ENCODE data around the gene MAGI2.
"Not testable (repeated sequence)": the region's sequence is repeated elsewhere in the genome, so short reads cannot be mapped to it uniquely, and the experiment has no call there.

Gene MAGI2

GRCh38 chr7:78264105-78264504 is 1189.4 kb downstream of the MAGI2 start:
- Mint-ChIP-seq H3K36me3 (ENCODE audit: low read depth) (no peaks in the 10 kb centered on the region), H3K9me3 (no peaks in the 10 kb centered on the region), H3K4me1 (ENCODE audit: low read depth) (no peaks in the 10 kb centered on the region), H3K27me3 (peaks cover 2% of the 10 kb centered on the region), H3K4me3 (no peak overlapping the region), H3K27ac (no peak overlapping the region)
- no peak for DNase-seq

GRCh38 chr7:78261739-78262138 is 1191.7 kb downstream of the MAGI2 start:
- Mint-ChIP-seq H3K36me3 (ENCODE audit: low read depth) (no peaks in the 10 kb centered on the region), H3K4me1 (ENCODE audit: low read depth) (no peaks in the 10 kb centered on the region), H3K27me3 (peaks cover 2% of the 10 kb centered on the region), H3K4me3 (no peak overlapping the region), H3K9me3 (no peaks in the 10 kb centered on the region), H3K27ac (no peak overlapping the region)
- no peak for DNase-seq

DNA sequence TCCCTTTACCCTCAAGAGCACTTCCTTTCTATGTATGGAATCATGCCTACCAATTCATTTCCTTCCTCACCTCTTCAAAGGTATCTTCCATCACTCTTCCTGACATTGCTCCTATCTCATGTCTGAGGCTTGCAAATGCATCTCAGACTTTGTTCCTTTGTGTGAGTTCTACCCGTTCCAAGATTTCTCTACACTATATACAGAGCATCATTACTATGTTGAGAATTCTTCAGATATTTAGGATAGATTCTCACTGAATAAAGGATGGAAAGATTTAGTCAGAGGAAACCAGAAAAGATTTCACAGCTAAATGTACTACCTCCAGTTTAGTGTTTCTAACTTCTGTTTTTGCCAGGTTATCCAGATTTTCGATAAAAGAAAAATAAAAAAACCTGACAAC is 1192.2 kb downstream of the MAGI2 start:
- Mint-ChIP-seq H3K27me3 (peaks cover 2% of the 10 kb centered on the region), H3K4me1 (ENCODE audit: low read depth) (no peaks in the 10 kb centered on the region), H3K27ac (no peak overlapping the region), H3K9me3 (no peaks in the 10 kb centered on the region), H3K4me3 (no peak overlapping the region), H3K36me3 (ENCODE audit: low read depth) (no peaks in the 10 kb centered on the region)
- DNase-seq = no peak

- no peaks in the 10 kb centered on the region for H3K4me1 Mint-ChIP-seq (ENCODE audit: low read depth)
- no peak overlapping the region for H3K27ac Mint-ChIP-seq
- no peak for DNase-seq
- no peaks in the 10 kb centered on the region for H3K27me3 Mint-ChIP-seq
- H3K36me3 Mint-ChIP-seq (ENCODE audit: low read depth) = no peaks in the 10 kb centered on the region
- H3K4me3 Mint-ChIP-seq = no peak overlapping the region
- no peaks in the 10 kb centered on the region for H3K9me3 Mint-ChIP-seq
Observed at GRCh38 chr7:78260826-78261225, 1192.6 kb downstream of the MAGI2 start.

DNA sequence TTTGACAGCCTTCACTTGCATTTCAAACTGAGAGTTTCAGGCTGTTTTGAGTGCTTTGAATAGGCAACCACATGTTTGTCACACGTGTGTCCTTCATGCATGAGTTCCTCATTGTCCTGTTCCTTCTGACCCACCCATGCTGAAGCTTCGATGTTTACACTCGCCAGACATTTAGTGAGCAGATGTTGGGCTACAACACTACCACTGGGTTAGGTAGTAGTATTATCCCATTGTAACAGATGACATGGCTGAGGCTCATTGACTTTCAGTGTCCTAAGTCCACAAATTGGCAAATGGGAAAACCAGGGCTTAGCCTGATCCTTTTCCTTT is 1198.8 kb downstream of the MAGI2 start:
- Mint-ChIP-seq H3K27ac (no peak overlapping the region), H3K36me3 (ENCODE audit: low read depth) (no peaks in the 10 kb centered on the region), H3K27me3 (no peaks in the 10 kb centered on the region), H3K4me3 (no peak overlapping the region), H3K4me1 (ENCODE audit: low read depth) (no peaks in the 10 kb centered on the region), H3K9me3 (no peaks in the 10 kb centered on the region)
- no peak for DNase-seq

- no peaks in the 10 kb centered on the region for H3K4me1 Mint-ChIP-seq (ENCODE audit: low read depth)
- no peaks in the 10 kb centered on the region for H3K9me3 Mint-ChIP-seq
- no peak overlapping the region for H3K4me3 Mint-ChIP-seq
- H3K36me3 Mint-ChIP-seq (ENCODE audit: low read depth) = no peaks in the 10 kb centered on the region
- no peak for DNase-seq
- H3K27ac Mint-ChIP-seq = no peak overlapping the region
- H3K27me3 Mint-ChIP-seq = no peaks in the 10 kb centered on the region
Observed at GRCh38 chr7:78253850-78254725, 1199.4 kb downstream of the MAGI2 start.

GRCh38 chr7:78248867-78249266 is 1204.6 kb downstream of the MAGI2 start:
- H3K4me1 Mint-ChIP-seq (ENCODE audit: low read depth) = no peaks in the 10 kb centered on the region
- H3K4me3 Mint-ChIP-seq = no peak overlapping the region
- no peaks in the 10 kb centered on the region for H3K27me3 Mint-ChIP-seq
- DNase-seq = no peak
- H3K9me3 Mint-ChIP-seq = peaks cover 14% of the 10 kb centered on the region
- no peaks in the 10 kb centered on the region for H3K36me3 Mint-ChIP-seq (ENCODE audit: low read depth)
- H3K27ac Mint-ChIP-seq = no peak overlapping the region

- H3K4me1 Mint-ChIP-seq (ENCODE audit: low read depth) = no peaks in the 10 kb centered on the region
- no peak overlapping the region for H3K4me3 Mint-ChIP-seq
- peaks cover 14% of the 10 kb centered on the region for H3K9me3 Mint-ChIP-seq
- no peaks in the 10 kb centered on the region for H3K27me3 Mint-ChIP-seq
- H3K36me3 Mint-ChIP-seq (ENCODE audit: low read depth) = no peaks in the 10 kb centered on the region
- DNase-seq = no peak
- no peak overlapping the region for H3K27ac Mint-ChIP-seq
Observed at GRCh38 chr7:78247910-78248689, 1205.4 kb downstream of the MAGI2 start.

DNA sequence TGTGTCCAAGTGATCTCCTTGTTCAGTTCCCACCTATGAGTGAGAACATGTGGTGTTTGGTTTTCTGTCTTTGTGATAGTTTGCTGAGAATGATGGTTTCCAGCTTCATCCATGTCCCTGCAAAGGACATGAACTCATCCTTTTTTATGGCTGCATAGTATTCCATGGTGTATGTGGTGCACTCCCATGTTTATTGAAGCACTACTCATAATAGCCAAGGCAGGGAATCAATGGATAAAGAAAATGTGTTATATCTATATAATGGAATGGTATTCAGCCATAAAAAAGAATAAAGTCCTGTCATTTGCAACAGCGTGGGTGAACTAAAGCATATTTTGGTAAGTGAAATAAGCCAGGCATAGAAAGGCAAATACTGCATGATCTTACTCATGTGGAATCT is 1213.3 kb downstream of the MAGI2 start:
- H3K27ac Mint-ChIP-seq = not testable (repeated sequence)

GRCh38 chr7:78234634-78235033 is 1218.8 kb downstream of the MAGI2 start:
- Mint-ChIP-seq H3K36me3 (ENCODE audit: low read depth) (no peaks in the 10 kb centered on the region), H3K4me1 (ENCODE audit: low read depth) (no peaks in the 10 kb centered on the region), H3K27me3 (peaks cover 2% of the 10 kb centered on the region), H3K9me3 (peaks cover 2% of the 10 kb centered on the region), H3K4me3 (no peak overlapping the region), H3K27ac (no peak overlapping the region)
- DNase-seq = no peak

More for the DNA sequence above, 1213.3 kb downstream of the MAGI2 start:
- H3K4me1 Mint-ChIP-seq (ENCODE audit: low read depth); DNase-seq; H3K36me3 Mint-ChIP-seq (ENCODE audit: low read depth); H3K27me3 Mint-ChIP-seq; H3K4me3 Mint-ChIP-seq; H3K9me3 Mint-ChIP-seq: not testable (repeated sequence)

DNA sequence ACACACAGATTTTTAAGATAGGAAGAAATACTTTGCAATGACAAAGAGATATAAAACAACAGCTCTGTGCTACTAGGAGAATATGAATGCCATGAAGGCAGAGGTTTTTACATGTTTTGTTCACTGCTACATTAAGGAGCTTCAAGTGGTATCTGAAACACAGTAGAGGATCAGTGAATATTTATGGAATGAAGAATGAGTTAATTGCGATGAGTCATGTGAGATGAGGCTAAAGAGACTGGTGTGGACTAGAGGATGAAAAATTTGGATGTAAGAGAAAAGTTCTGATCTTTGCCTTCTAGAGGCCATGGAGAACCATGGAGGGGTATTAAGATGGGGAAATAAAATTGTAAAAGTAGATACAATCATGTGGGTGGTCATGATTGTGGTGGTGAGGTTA is 1220.7 kb downstream of the MAGI2 start:
- Mint-ChIP-seq H3K4me1 (ENCODE audit: low read depth) (no peaks in the 10 kb centered on the region), H3K36me3 (ENCODE audit: low read depth) (no peaks in the 10 kb centered on the region), H3K27me3 (peaks cover 10% of the 10 kb centered on the region), H3K9me3 (peaks cover 2% of the 10 kb centered on the region), H3K27ac (no peak overlapping the region), H3K4me3 (no peak overlapping the region)
- no peak for DNase-seq

GRCh38 chr7:78226059-78226719 is 1227.3 kb downstream of the MAGI2 start:
- no peaks in the 10 kb centered on the region for H3K9me3 Mint-ChIP-seq
- H3K4me1 Mint-ChIP-seq (ENCODE audit: low read depth) = no peaks in the 10 kb centered on the region
- H3K36me3 Mint-ChIP-seq (ENCODE audit: low read depth) = no peaks in the 10 kb centered on the region
- no peak for DNase-seq
- H3K27me3 Mint-ChIP-seq = peaks cover 10% of the 10 kb centered on the region
- H3K4me3 Mint-ChIP-seq = no peak overlapping the region
- H3K27ac Mint-ChIP-seq = no peak overlapping the region

GRCh38 chr7:78225534-78225933 is 1227.9 kb downstream of the MAGI2 start:
- Mint-ChIP-seq H3K27me3 (peaks cover 10% of the 10 kb centered on the region), H3K9me3 (no peaks in the 10 kb centered on the region), H3K27ac (no peak overlapping the region), H3K4me1 (ENCODE audit: low read depth) (no peaks in the 10 kb centered on the region), H3K36me3 (ENCODE audit: low read depth) (no peaks in the 10 kb centered on the region), H3K4me3 (no peak overlapping the region)
- no peak for DNase-seq

DNA sequence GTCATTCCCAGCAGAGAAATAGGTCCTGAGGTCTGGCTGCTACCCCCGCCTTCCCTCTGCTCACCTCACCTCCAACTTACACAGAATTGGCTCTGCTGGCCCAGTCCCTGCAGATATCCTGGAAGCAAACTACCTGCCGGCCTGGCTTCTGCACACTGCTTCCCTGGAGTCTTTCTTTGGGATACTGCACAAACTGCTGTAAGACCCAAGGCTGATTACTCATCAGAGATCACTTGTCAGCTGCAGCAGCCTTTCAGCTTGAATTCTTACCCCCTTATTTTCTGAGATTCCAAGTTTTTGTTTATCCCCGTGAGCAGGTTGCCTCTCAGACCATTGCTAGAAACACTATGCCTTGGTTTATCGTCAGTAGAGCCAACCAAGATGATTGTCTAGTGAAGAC is 1228.5 kb downstream of the MAGI2 start:
- no peak for DNase-seq
- H3K36me3 Mint-ChIP-seq (ENCODE audit: low read depth) = no peaks in the 10 kb centered on the region
- peaks cover 10% of the 10 kb centered on the region for H3K27me3 Mint-ChIP-seq
- no peak overlapping the region for H3K27ac Mint-ChIP-seq
- no peak overlapping the region for H3K4me3 Mint-ChIP-seq
- H3K9me3 Mint-ChIP-seq = no peaks in the 10 kb centered on the region
- no peaks in the 10 kb centered on the region for H3K4me1 Mint-ChIP-seq (ENCODE audit: low read depth)

- no peak overlapping the region for H3K27ac Mint-ChIP-seq
- H3K4me1 Mint-ChIP-seq (ENCODE audit: low read depth) = no peaks in the 10 kb centered on the region
- H3K4me3 Mint-ChIP-seq = no peak overlapping the region
- no peak for DNase-seq
- no peaks in the 10 kb centered on the region for H3K27me3 Mint-ChIP-seq
- no peaks in the 10 kb centered on the region for H3K36me3 Mint-ChIP-seq (ENCODE audit: low read depth)
- no peaks in the 10 kb centered on the region for H3K9me3 Mint-ChIP-seq
Observed at GRCh38 chr7:78223598-78223997, 1229.9 kb downstream of the MAGI2 start.
